ENCODE measurements around the gene ADNP. TPM values are rescaled to one million over a fixed set of nuclear protein-coding genes. Genes with fewer than 3 reads are reported as not detected.
"Not testable (repeated sequence)": the region's sequence is repeated elsewhere in the genome, so short reads cannot be mapped to it uniquely, and the experiment has no call there.

ADNP gene
- total RNA-seq: 10 to 100 TPM; 41.5 to 52.6 (median 43.6) TPM
- 10 to 100 TPM; 12.0 to 33.2 (median 13.8) TPM for polyA plus RNA-seq

- H3K27ac ChIP-seq: peak within 1 kb of the TSS; percentile 95 to 98 (median 96)
- 1% methylated on average over 58 of the region's 58 CpGs for WGBS, 2 donors
- DNase-seq: peak; percentile 96
- peak; percentile 19 to 52 for TF ChIP-seq POLR2A (IDR thresholded peaks at IDR 0.05)
- TF ChIP-seq POLR2AphosphoS5 (IDR thresholded peaks at IDR 0.05): peak; percentile 82 to 92 (median 86)
- peak in 1 of 4 donors; percentile 2 for TF ChIP-seq EP300 (IDR thresholded peaks at IDR 0.05)
- TF ChIP-seq CTCF (IDR thresholded peaks at IDR 0.05): peak; percentile 48 to 84 (median 76)
- H3K36me3 ChIP-seq: peaks cover 0 to 35% (median 14%) of the 10 kb centered on the region in 4 donors
- H3K9me3 ChIP-seq: no peaks in the 10 kb centered on the region
- H3K4me3 ChIP-seq: peak within 1 kb of the TSS; percentile 79 to 89 (median 84)
- intact Hi-C loops (cut with DNase I): loop anchor here (1.0 to 2.0 kb wide), 3 partner anchors 27 to 137 kb away; partner anchors contain the start of genes DPM1 and MOCS3
- peaks cover 0 to 38% (median 25%) of the 10 kb centered on the region in 4 donors for H3K4me1 ChIP-seq
- H3K27me3 ChIP-seq: no peaks in the 10 kb centered on the region
Observed at GRCh38 chr20:50931306-50932015, at the start of gene ADNP. Gene ADNP, minus strand, starts transcription at chr20:50931437. Its CDS starts 27,441 bp downstream, at chr20:50903996.

GRCh38 chr20:50980071-50980681 is 48.9 kb upstream of the ADNP start:
- Histone ChIP-seq H3K36me3 (no peaks in the 10 kb centered on the region), H3K9me3 (no peaks in the 10 kb centered on the region), H3K27me3 (peaks cover 4 to 50% (median 9%) of the 10 kb centered on the region in 3 donors), H3K4me3 (no peak overlapping the region), H3K27ac (peak overlapping the region in 2 of 4 donors; percentile 1 to 14), H3K4me1 (peaks cover 0 to 7% (median 0%) of the 10 kb centered on the region in 4 donors)
- intact Hi-C loops (cut with DNase I): no loop called here
- WGBS, 2 donors: 56 to 63% methylated on average over 8 of the region's 8 CpGs
- DNase-seq: no peak
- TF ChIP-seq POLR2AphosphoS5 (IDR thresholded peaks at IDR 0.05) (peak in 2 of 4 donors; percentile 18 to 66), EP300 (IDR thresholded peaks at IDR 0.05) (peak in 1 of 4 donors; percentile 37), POLR2A (IDR thresholded peaks at IDR 0.05) (no peak)

- intact Hi-C loops (cut with DNase I); H3K9me3 ChIP-seq; H3K27ac ChIP-seq; H3K4me1 ChIP-seq; H3K4me3 ChIP-seq; H3K36me3 ChIP-seq; DNase-seq: not testable (repeated sequence)
- 92 to 96% methylated on average over 4 of the region's 4 CpGs for WGBS, 2 donors
- H3K27me3 ChIP-seq: peaks cover 3 to 38% (median 4%) of the 10 kb centered on the region in 3 donors
Observed at GRCh38 chr20:50978533-50978932, 47.3 kb upstream of the ADNP start.

GRCh38 chr20:50977066-50978021 is 46.1 kb upstream of the ADNP start:
- H3K36me3 ChIP-seq: no peaks in the 10 kb centered on the region
- no peaks in the 10 kb centered on the region for H3K9me3 ChIP-seq
- no peak overlapping the region for H3K27ac ChIP-seq
- no peak for DNase-seq
- WGBS, 2 donors: 35 to 65% methylated on average over 20 of the region's 20 CpGs
- intact Hi-C loops (cut with DNase I): no loop called here
- TF ChIP-seq EP300 (IDR thresholded peaks at IDR 0.05) (no peak), CTCF (IDR thresholded peaks at IDR 0.05) (no peak), POLR2A (IDR thresholded peaks at IDR 0.05) (no peak), POLR2AphosphoS5 (IDR thresholded peaks at IDR 0.05) (no peak)
- H3K27me3 ChIP-seq: peaks cover 3 to 28% (median 4%) of the 10 kb centered on the region in 3 donors
- peaks cover 0 to 7% (median 0%) of the 10 kb centered on the region in 4 donors for H3K4me1 ChIP-seq
- H3K4me3 ChIP-seq: no peak overlapping the region

- H3K27ac ChIP-seq: no peak overlapping the region
- H3K4me1 ChIP-seq: peaks cover 0 to under 1% (median 0%) of the 10 kb centered on the region in 4 donors
- intact Hi-C loops (cut with DNase I): no loop called here
- H3K27me3 ChIP-seq: peaks cover 0 to 14% (median 4%) of the 10 kb centered on the region in 3 donors
- TF ChIP-seq POLR2AphosphoS5 (IDR thresholded peaks at IDR 0.05) (no peak), EP300 (IDR thresholded peaks at IDR 0.05) (no peak), POLR2A (IDR thresholded peaks at IDR 0.05) (no peak), CTCF (IDR thresholded peaks at IDR 0.05) (no peak)
- DNase-seq: no peak
- no peak overlapping the region for H3K4me3 ChIP-seq
- no peaks in the 10 kb centered on the region for H3K36me3 ChIP-seq
- no peaks in the 10 kb centered on the region for H3K9me3 ChIP-seq
- whole genome bisulfite sequencing, 2 donors: 92 to 93% methylated on average over 10 of the region's 10 CpGs
Observed at GRCh38 chr20:50975701-50976330, 44.6 kb upstream of the ADNP start.

Measured in sigmoid colon (tissue), 7 donors.